Epithelial cell of esophagus (primary cell): ENCODE measurements around the gene OR4E2.

Experiments used
- DNase-seq: peaks from one replicate; pipeline ENCODE4 v3.0.0; 2010; ENCODE audit warnings: low read depth
- H3K4me3 ChIP-seq: 2 replicates; pipeline ENCODE4 v1.5.1; 2011; ENCODE audit warnings: mild to moderate bottlenecking, low read length, control low read depth
- TF ChIP-seq, protein P1 (sequence below): IDR thresholded peaks from 2 replicates; pipeline ENCODE4 v1.5.1; 2011; ENCODE audit warnings: low read depth, mild to moderate bottlenecking, low read length, control low read depth, inconsistent platforms; ENCODE audit not compliant: insufficient read depth; ENCODE audit errors: missing control alignments

The OR4E2 gene

DNA sequence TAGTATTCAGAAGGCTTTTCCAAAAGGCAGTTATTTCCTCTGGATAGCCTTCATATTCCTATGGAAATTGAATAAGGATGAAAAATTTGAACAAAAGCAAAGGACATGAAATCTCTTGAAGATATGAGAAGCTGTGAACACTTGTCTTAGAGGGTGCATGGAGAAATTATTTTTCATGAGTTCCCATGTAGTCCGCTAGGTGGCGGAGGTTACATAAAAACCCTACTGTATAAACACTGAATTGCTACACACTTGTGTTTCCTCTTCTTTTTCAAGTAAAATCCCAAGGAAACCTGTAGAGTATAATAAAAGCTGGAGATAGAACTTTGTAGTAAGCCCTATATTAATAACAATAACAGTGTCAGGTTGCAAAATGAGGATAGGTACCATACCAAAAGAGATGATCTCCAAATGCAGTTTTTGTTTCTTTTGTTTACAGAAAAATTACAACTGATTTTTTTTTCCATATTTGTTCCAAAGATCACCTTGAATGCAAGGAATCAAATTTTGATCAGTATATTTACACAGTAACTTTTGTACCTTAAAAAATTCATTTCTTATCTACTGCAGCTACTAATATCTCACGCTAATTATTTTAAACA is 57.8 kb downstream of the OR4E2 start:
- DNase-seq = peak; percentile 60
- H3K4me3 ChIP-seq = no peak overlapping the region
- TF ChIP-seq, protein P1, sequence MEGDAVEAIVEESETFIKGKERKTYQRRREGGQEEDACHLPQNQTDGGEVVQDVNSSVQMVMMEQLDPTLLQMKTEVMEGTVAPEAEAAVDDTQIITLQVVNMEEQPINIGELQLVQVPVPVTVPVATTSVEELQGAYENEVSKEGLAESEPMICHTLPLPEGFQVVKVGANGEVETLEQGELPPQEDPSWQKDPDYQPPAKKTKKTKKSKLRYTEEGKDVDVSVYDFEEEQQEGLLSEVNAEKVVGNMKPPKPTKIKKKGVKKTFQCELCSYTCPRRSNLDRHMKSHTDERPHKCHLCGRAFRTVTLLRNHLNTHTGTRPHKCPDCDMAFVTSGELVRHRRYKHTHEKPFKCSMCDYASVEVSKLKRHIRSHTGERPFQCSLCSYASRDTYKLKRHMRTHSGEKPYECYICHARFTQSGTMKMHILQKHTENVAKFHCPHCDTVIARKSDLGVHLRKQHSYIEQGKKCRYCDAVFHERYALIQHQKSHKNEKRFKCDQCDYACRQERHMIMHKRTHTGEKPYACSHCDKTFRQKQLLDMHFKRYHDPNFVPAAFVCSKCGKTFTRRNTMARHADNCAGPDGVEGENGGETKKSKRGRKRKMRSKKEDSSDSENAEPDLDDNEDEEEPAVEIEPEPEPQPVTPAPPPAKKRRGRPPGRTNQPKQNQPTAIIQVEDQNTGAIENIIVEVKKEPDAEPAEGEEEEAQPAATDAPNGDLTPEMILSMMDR = peak; percentile 73

DNA sequence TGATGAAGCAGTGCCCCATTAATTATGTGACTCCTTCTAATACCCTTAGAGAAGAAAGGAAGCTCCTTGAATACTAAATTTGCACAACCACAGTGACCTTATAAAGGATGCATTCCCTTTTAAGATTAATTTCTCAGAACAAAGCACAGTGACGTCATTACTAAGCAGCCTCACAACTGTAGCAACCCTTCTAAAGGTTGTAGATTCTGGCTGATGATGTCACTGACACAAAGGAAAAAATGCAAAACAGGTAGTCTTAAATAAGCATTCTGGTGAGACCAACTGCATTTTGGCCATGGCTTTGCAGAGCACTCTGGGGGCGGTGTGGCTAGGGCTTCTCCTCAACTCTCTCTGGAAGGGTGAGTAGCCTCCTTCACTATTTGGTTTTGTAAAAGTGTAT is 58.4 kb downstream of the OR4E2 start:
- no peak for DNase-seq
- TF ChIP-seq, protein P1 = no peak
- no peak overlapping the region for H3K4me3 ChIP-seq

DNA sequence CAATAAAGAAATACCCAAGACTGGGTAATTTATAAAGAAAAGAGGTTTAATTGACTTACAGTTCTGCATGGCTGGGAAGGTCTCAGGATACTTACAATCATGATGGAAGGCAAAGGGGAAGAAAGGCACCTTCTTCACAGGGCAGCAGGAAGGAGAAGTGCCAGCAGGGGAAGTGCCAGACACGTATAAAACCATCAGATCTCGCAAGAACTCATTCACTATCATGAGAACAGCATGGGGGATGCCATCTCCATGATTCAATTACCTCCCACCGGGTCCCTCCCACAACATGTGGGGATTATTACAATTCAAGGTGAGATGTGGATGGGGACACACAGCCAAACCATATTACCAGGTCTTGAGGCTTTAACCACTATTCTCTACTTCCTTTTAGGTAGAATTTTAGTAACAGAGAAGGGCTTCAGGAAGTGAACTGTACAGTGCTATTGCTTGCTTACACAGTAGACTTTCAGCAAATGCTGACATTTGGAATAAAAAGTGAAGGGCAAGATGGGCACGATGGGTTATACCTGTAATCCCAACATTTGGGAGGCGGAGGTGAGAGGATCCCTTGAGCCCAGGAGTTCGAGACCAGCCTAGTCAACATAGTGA is 60.8 kb downstream of the OR4E2 start:
- H3K4me3 ChIP-seq = no peak overlapping the region
- DNase-seq = no peak
- TF ChIP-seq, protein P1 = no peak
